Endothelial cell of umbilical vein (primary cell): Measurements from ENCODE around the gene MCCD1. TPM values are rescaled to one million over a fixed set of nuclear protein-coding genes. Genes with fewer than 3 reads are reported as not detected.

Experiments used
- BruUV-seq: library from RNA; stranded (reverse); fragments of 400-500 nt; replicated peaks from 2 replicates; lab custom pipeline; 2021; lab: Mats Ljungman, UMichigan
- CTCF ChIA-PET: fragments of 300-600, 350-600 bp; sonication (Branson Sonifier 250); formaldehyde crosslinking; loops from one replicate; lab custom pipeline; 2021; ENCODE audit warnings: antibody characterized with exemption, inconsistent platforms; lab: Charles Lee
- POLR2A ChIA-PET: fragments of 300-600, 350-600 bp; sonication (Branson Sonifier 250); formaldehyde crosslinking; loops from one replicate; lab custom pipeline; 2021; ENCODE audit warnings: antibody characterized with exemption, inconsistent platforms; lab: Charles Lee
- DNase-seq: peaks from one replicate; pipeline ENCODE4 v3.0.0-alpha.2; 2011; ENCODE audit warnings: low read depth, low spot score
- FAIRE-seq: peaks from 2 replicates; lab custom pipeline; 2011; peaks lifted over from hg19 to GRCh38; lab: Jason Lieb, UNC
- H2AFZ ChIP-seq: 2 replicates; pipeline ENCODE4 v1.6.0; 2012; ENCODE audit warnings: low read depth, low read length, control low read depth, inconsistent platforms
- H3K27ac ChIP-seq: 2 replicates; pipeline ENCODE4 v1.5.1; 2011; ENCODE audit warnings: low read depth, mild to moderate bottlenecking, control low read depth, low read length, moderate library complexity; ENCODE audit not compliant: insufficient read depth
- H3K27me3 ChIP-seq, 2 experiments: 2 replicates each; pipeline versions ENCODE4 v1.6.0 to v1.6.1; 2011; ENCODE audit warnings: low read length in 2 of 2, mixed read lengths in 1 of 2; ENCODE audit not compliant: control insufficient read depth in 2 of 2, insufficient read depth in 2 of 2
- H3K36me3 ChIP-seq, 2 experiments: 2 replicates in 1 of 2; 3 replicates in 1 of 2; pipeline ENCODE4 v1.5.1; 2011; ENCODE audit warnings: low read length in 2 of 2, mild to moderate bottlenecking in 1 of 2, moderate library complexity in 1 of 2; ENCODE audit not compliant: control insufficient read depth in 2 of 2, insufficient read depth in 2 of 2; ENCODE audit errors: extremely low read depth in 1 of 2
- H3K4me1 ChIP-seq: 3 replicates; pipeline ENCODE4 v1.5.1; 2011; ENCODE audit warnings: mild to moderate bottlenecking, low read length; ENCODE audit not compliant: control insufficient read depth, insufficient read depth; ENCODE audit errors: extremely low read depth
- H3K4me2 ChIP-seq: 2 replicates; pipeline ENCODE4 v1.6.1; 2011; ENCODE audit warnings: low read length, control low read depth, mixed read lengths; ENCODE audit not compliant: insufficient read depth
- H3K4me3 ChIP-seq, 3 experiments: fragments of 200-600 bp in 1 of 3; sonication (generic), shearing (Covaris generic) in 1 of 3; replicated peaks in 1 of 3; 2 replicates each; pipeline ENCODE4 v1.5.1; 2011 to 2016; ENCODE audit warnings: control low read depth in 3 of 3, low read length in 3 of 3, mild to moderate bottlenecking in 2 of 3, inconsistent platforms in 1 of 3, low read depth in 1 of 3, moderate library complexity in 1 of 3; ENCODE audit not compliant: insufficient read depth in 1 of 3
- H3K79me2 ChIP-seq: 2 replicates; pipeline ENCODE4 v1.6.0; 2012; ENCODE audit warnings: low read length, inconsistent platforms; ENCODE audit not compliant: control insufficient read depth, insufficient read depth
- H3K9ac ChIP-seq: replicated peaks from 2 replicates; pipeline ENCODE3; 2011; ENCODE audit warnings: low read length, control low read depth; ENCODE audit not compliant: insufficient read depth; ENCODE audit errors: extremely low read depth
- H3K9me1 ChIP-seq: replicated peaks from 3 replicates; pipeline ENCODE4 v1.6.0; 2011; ENCODE audit warnings: mild to moderate bottlenecking, low read length; ENCODE audit not compliant: control insufficient read depth, insufficient read depth; ENCODE audit errors: extremely low read depth
- H3K9me3 ChIP-seq: replicated peaks from 2 replicates; pipeline ENCODE4 v1.5.1; 2012; ENCODE audit warnings: low read length, inconsistent platforms; ENCODE audit not compliant: control insufficient read depth, insufficient read depth
- H4K20me1 ChIP-seq: replicated peaks from 2 replicates; pipeline ENCODE3; 2011; ENCODE audit warnings: mild to moderate bottlenecking, low read length; ENCODE audit not compliant: control insufficient read depth, insufficient read depth; ENCODE audit errors: extremely low read depth
- CTCF ChIP-seq, 2 donors: IDR thresholded peaks; 1 replicate in 1 of 2; 2 replicates in 1 of 2; pipeline ENCODE4 v1.5.1; 2011; ENCODE audit warnings: low read length in 2 of 2, mild to moderate bottlenecking in 2 of 2, moderate library complexity in 2 of 2, control low read depth in 1 of 2, inconsistent platforms in 1 of 2, low read depth in 1 of 2; ENCODE audit not compliant: insufficient read depth in 1 of 2; ENCODE audit errors: extremely low read depth in 1 of 2
- EZH2 ChIP-seq: IDR thresholded peaks from 2 replicates; pipeline ENCODE4 v1.6.1; 2012; ENCODE audit warnings: borderline replicate concordance, low read depth, mild to moderate bottlenecking, moderate library complexity, low read length, inconsistent platforms; ENCODE audit not compliant: severe bottlenecking
- FOS ChIP-seq: IDR thresholded peaks from 2 replicates; pipeline ENCODE4 v1.6.1; 2011; ENCODE audit warnings: mild to moderate bottlenecking, low read length, moderate library complexity, borderline replicate concordance; ENCODE audit not compliant: insufficient read depth
- GATA2 ChIP-seq: IDR thresholded peaks from 2 replicates; pipeline ENCODE4 v1.7.0; 2011; ENCODE audit warnings: low read depth, mild to moderate bottlenecking, moderate library complexity, mixed read lengths, low read length; ENCODE audit not compliant: insufficient read length, insufficient read depth
- JUN ChIP-seq: IDR thresholded peaks from 2 replicates; pipeline ENCODE4 v1.6.1; 2011; ENCODE audit warnings: borderline replicate concordance, low read depth; ENCODE audit not compliant: insufficient read length, insufficient read depth
- MAX ChIP-seq: IDR thresholded peaks from 2 replicates; pipeline ENCODE4 v1.6.1; 2011; ENCODE audit not compliant: insufficient read depth, insufficient read length
- POLR2A ChIP-seq: IDR thresholded peaks from 2 replicates; pipeline ENCODE4 v1.6.1; 2012; ENCODE audit warnings: low read depth, mild to moderate bottlenecking, control low read depth, low read length
- POLR2AphosphoS5 ChIP-seq: IDR thresholded peaks from 2 replicates; pipeline ENCODE4 v1.6.1; 2012; ENCODE audit warnings: low read depth, mild to moderate bottlenecking, control low read depth, low read length, moderate library complexity; ENCODE audit not compliant: insufficient read depth
- dilution Hi-C: fragments of 300-500 bp; cut with MboI; formaldehyde crosslinking; loops from one replicate; pipeline ENCODE4 v1.15.0; 2019; ENCODE audit warnings: low sequenced_read_pairs; ENCODE audit not compliant: extremely low pct_ligation_motif_present
- intact Hi-C: fragments of 100-400 bp; cut with micrococcal nuclease; formaldehyde crosslinking; loops from one replicate; pipeline ENCODE4 v1.10.0; 2022
- polyA plus RNA-seq, 4 experiments: library from polyadenylated mRNA; depleted of rRNA in 3 of 4; stranded (reverse) in 3 of 4; unstranded in 1 of 4; fragments of >200 nt; gene quantifications; 2 replicates each; pipeline versions ENCODE4 v1.2.1 to v1.2.3, GENCODE V29; 2011 to 2012; ENCODE audit warnings: missing spikeins in 1 of 4
- total RNA-seq: library from RNA; stranded (reverse); gene quantifications from 2 replicates; pipeline ENCODE4 v1.2.3, GENCODE V29; 2021

The MCCD1 gene
- total and polyA plus RNA-seq, 2 donors (not counting 3 experiments of a cell fraction or from before 2014, with no cell fraction given), result not detected

GRCh38 chr6:31558318-31558625 lies 29.5 kb downstream of the MCCD1 start:
- Histone ChIP-seq H2AFZ (no peak overlapping the region), H3K4me3 (no peak overlapping the region), H3K4me2 (no peak overlapping the region), H3K9ac (no peak overlapping the region), H3K79me2 (peaks cover 7% of the 10 kb centered on the region), H3K9me1 (no peaks in the 10 kb centered on the region), H3K27me3 (no peaks in the 10 kb centered on the region), H3K27ac (peak overlapping the region; percentile 98), H3K4me1 (peaks cover 61% of the 10 kb centered on the region), H3K36me3 (peaks cover 2 to 10% of the 10 kb centered on the region in 2 experiments), H3K9me3 (no peaks in the 10 kb centered on the region), H4K20me1 (no peaks in the 10 kb centered on the region)
- DNase-seq (no peak), FAIRE-seq (no peak)
- ChIA-PET POLR2A (no interaction called here), CTCF (interaction anchor here (31.0 kb wide), 1 partner anchor 30 kb away, joined by 1517 read pairs; the partner anchor contains the start of genes LST1, LTB, NCR3 and TNF)
- no TSS peak for BruUV-seq
- TF ChIP-seq CTCF (IDR thresholded peaks at IDR 0.05; ENCODE audit: extremely low read depth in 1 of 2, insufficient read depth in 1 of 2, low read depth in 1 of 2, low read length in 2 of 2), result no peak
- TF ChIP-seq POLR2AphosphoS5, result no peak
- TF ChIP-seq JUN, result no peak
- TF ChIP-seq GATA2, result no peak
- no peak for TF ChIP-seq MAX
- no peak for TF ChIP-seq POLR2A
- TF ChIP-seq EZH2, result no peak
- TF ChIP-seq FOS, result no peak
- intact Hi-C loops, result no loop called here
- dilution Hi-C loops, result no loop called here
